GM12878 (cell line): ENCODE data around the gene SPI1.

Experiments used
- GABPA ChIP-seq: IDR thresholded peaks from 2 replicates; pipeline ENCODE4 v1.6.1; 2014; ENCODE audit warnings: antibody characterized with exemption, low read depth, mild to moderate bottlenecking, inconsistent platforms
- JUNB ChIP-seq: IDR thresholded peaks from 2 replicates; pipeline ENCODE4 v1.6.1; 2016; ENCODE audit warnings: antibody characterized with exemption, mild to moderate bottlenecking
- POLR2A ChIP-seq: IDR thresholded peaks from 2 replicates; pipeline ENCODE4 v1.6.1; 2011; ENCODE audit warnings: low read depth, mild to moderate bottlenecking, low read length
- SMC3 ChIP-seq: IDR thresholded peaks from 2 replicates; pipeline ENCODE4 v1.6.1; 2011; ENCODE audit warnings: low read length, improper control_type of control experiment, borderline replicate concordance
- STAT3 ChIP-seq: IDR thresholded peaks from 2 replicates; pipeline ENCODE4 v1.6.1; 2011; ENCODE audit warnings: low read depth, low read length, improper control_type of control experiment
- ZNF24 ChIP-seq: fragments of 450-650 bp; IDR thresholded peaks from 2 replicates; pipeline ENCODE4 v1.6.1; 2017; ENCODE audit warnings: antibody characterized with exemption, mild to moderate bottlenecking
- ZSCAN29 ChIP-seq: fragments of 450-650 bp; IDR thresholded peaks from 2 replicates; pipeline ENCODE4 v1.6.1; 2017; ENCODE audit warnings: mild to moderate bottlenecking, moderate library complexity
- TF ChIP-seq, protein P1 (sequence below), 3 experiments: IDR thresholded peaks in 2 of 3; conservative IDR thresholded peaks in 1 of 3; 2 replicates each; pipeline ENCODE4 v1.5.1; 2011; ENCODE audit warnings: low read depth in 3 of 3, low read length in 3 of 3, mild to moderate bottlenecking in 3 of 3, control low read depth in 2 of 3, moderate library complexity in 2 of 3, inconsistent platforms in 1 of 3, mixed read lengths in 1 of 3; ENCODE audit not compliant: control insufficient read depth in 2 of 3, insufficient read depth in 1 of 3; ENCODE audit errors: extremely low read depth in 1 of 3
- TF ChIP-seq, protein P2 (sequence below): IDR thresholded peaks from 2 replicates; pipeline ENCODE4 v1.6.1; 2011; ENCODE audit warnings: low read depth, low read length, improper control_type of control experiment, borderline replicate concordance
- TF ChIP-seq, protein P3 (sequence below): fragments of 450-650 bp; IDR thresholded peaks from 2 replicates; pipeline ENCODE4 v1.6.1; 2017; ENCODE audit warnings: mild to moderate bottlenecking, moderate library complexity

DNA sequence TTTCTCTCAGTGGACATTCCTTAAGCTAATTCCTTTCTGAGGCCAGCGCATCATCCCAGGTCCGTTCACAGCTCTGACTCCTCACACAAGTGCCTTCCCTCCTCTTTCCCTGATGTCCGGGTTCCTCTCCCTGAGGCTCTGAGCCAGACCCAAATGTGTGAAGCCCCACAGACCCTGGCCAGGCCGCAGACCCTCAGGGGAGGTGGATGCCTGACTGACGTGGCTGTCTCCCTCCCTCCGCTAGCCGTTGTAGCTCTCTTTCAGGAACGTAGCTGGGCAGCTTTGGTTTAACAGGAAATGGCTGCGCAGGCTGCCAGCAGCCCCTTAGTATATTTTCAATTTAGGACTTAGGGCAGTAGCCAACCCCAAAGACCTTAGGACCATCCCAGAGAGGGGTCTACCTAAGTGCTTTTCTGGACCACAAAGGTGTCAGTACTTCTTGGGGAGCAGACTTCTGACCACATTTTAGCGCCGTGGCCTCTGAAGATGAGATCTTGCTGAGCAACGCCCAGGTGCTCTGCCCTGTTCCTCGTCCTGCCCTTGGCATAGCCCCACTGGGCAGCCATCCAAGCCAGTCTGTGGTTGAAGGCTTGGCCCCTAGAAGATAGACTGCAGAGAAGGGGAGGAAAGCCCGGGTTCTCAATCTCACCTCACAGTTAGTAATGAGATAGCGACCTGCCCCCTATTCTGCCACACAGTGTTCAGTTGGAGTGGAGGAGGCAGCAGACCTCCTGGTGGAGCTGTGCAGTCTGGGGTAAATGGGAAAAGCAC, 52.9 kb downstream of the SPI1 start:
- TF ChIP-seq, protein P1, sequence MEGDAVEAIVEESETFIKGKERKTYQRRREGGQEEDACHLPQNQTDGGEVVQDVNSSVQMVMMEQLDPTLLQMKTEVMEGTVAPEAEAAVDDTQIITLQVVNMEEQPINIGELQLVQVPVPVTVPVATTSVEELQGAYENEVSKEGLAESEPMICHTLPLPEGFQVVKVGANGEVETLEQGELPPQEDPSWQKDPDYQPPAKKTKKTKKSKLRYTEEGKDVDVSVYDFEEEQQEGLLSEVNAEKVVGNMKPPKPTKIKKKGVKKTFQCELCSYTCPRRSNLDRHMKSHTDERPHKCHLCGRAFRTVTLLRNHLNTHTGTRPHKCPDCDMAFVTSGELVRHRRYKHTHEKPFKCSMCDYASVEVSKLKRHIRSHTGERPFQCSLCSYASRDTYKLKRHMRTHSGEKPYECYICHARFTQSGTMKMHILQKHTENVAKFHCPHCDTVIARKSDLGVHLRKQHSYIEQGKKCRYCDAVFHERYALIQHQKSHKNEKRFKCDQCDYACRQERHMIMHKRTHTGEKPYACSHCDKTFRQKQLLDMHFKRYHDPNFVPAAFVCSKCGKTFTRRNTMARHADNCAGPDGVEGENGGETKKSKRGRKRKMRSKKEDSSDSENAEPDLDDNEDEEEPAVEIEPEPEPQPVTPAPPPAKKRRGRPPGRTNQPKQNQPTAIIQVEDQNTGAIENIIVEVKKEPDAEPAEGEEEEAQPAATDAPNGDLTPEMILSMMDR (IDR thresholded peaks at IDR 0.05 in 2 of 3, conservative IDR thresholded peaks at IDR 0.05 in 1 of 3; ENCODE audit: control insufficient read depth in 2 of 3, extremely low read depth in 1 of 3, insufficient read depth in 1 of 3, low read depth in 3 of 3, low read length in 3 of 3), result no peak
- no peak for TF ChIP-seq GABPA
- no peak for TF ChIP-seq STAT3
- no peak for TF ChIP-seq ZNF24
- TF ChIP-seq, protein P2, sequence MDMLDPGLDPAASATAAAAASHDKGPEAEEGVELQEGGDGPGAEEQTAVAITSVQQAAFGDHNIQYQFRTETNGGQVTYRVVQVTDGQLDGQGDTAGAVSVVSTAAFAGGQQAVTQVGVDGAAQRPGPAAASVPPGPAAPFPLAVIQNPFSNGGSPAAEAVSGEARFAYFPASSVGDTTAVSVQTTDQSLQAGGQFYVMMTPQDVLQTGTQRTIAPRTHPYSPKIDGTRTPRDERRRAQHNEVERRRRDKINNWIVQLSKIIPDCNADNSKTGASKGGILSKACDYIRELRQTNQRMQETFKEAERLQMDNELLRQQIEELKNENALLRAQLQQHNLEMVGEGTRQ, result no peak
- TF ChIP-seq, protein P3, sequence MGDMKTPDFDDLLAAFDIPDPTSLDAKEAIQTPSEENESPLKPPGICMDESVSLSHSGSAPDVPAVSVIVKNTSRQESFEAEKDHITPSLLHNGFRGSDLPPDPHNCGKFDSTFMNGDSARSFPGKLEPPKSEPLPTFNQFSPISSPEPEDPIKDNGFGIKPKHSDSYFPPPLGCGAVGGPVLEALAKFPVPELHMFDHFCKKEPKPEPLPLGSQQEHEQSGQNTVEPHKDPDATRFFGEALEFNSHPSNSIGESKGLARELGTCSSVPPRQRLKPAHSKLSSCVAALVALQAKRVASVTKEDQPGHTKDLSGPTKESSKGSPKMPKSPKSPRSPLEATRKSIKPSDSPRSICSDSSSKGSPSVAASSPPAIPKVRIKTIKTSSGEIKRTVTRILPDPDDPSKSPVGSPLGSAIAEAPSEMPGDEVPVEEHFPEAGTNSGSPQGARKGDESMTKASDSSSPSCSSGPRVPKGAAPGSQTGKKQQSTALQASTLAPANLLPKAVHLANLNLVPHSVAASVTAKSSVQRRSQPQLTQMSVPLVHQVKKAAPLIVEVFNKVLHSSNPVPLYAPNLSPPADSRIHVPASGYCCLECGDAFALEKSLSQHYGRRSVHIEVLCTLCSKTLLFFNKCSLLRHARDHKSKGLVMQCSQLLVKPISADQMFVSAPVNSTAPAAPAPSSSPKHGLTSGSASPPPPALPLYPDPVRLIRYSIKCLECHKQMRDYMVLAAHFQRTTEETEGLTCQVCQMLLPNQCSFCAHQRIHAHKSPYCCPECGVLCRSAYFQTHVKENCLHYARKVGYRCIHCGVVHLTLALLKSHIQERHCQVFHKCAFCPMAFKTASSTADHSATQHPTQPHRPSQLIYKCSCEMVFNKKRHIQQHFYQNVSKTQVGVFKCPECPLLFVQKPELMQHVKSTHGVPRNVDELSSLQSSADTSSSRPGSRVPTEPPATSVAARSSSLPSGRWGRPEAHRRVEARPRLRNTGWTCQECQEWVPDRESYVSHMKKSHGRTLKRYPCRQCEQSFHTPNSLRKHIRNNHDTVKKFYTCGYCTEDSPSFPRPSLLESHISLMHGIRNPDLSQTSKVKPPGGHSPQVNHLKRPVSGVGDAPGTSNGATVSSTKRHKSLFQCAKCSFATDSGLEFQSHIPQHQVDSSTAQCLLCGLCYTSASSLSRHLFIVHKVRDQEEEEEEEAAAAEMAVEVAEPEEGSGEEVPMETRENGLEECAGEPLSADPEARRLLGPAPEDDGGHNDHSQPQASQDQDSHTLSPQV, result no peak
- no peak for TF ChIP-seq POLR2A
- TF ChIP-seq JUNB, result no peak
- TF ChIP-seq SMC3, result no peak
- no peak for TF ChIP-seq ZSCAN29
